PC-9 (cell line): ENCODE data around the gene FKBP7.

ENCODE experiments used
- CTCF ChIP-seq: fragments of 200-600 bp; sonication (generic); conservative IDR thresholded peaks from 2 replicates; pipeline ENCODE4 v1.6.1; 2017; ENCODE audit warnings: mixed run types, antibody characterized with exemption, mild to moderate bottlenecking, moderate library complexity
- EZH2 ChIP-seq: fragments of 200-600 bp; sonication (generic); IDR thresholded peaks from 2 replicates; pipeline ENCODE4 v1.8.0; 2017; ENCODE audit warnings: antibody characterized with exemption, low read depth

- TF ChIP-seq CTCF (no peak), EZH2 (no peak)
Observed at GRCh38 chr2:178477443-178478129, 814 bp downstream of the FKBP7 start.
